A549 (cell line): ENCODE data around the gene TAS2R30. TPM values are rescaled to one million over a fixed set of nuclear protein-coding genes. Genes with fewer than 3 reads are reported as not detected.

Experiments used
- ATAC-seq, 2 experiments: fragments of 200-7000 bp in 1 of 2; fragments of >200 bp in 1 of 2; cut with Nextera tagmentation in 1 of 2; cut with Tn5 transposase in 1 of 2; 3 replicates each; pipeline versions ENCODE4 v1.8.0 to v1.9.1; 2018 to 2020; ENCODE audit warnings: mild to moderate bottlenecking in 1 of 2, moderate library complexity in 1 of 2
- CTCF ChIA-PET: fragments of 300-600 bp; sonication (Branson Sonifier 250); formaldehyde crosslinking; extraction: SDS; loops from one replicate; lab custom pipeline; 2021; ENCODE audit warnings: antibody characterized with exemption, inconsistent platforms; lab: Yijun Ruan, JAX
- POLR2A ChIA-PET: fragments of 350-600 bp; formaldehyde crosslinking; extraction: SDS; loops from one replicate; lab custom pipeline; 2021; ENCODE audit warnings: antibody characterized with exemption, inconsistent platforms; lab: Yijun Ruan, JAX
- DNase-seq, 2 experiments: peaks; one replicate each; pipeline versions ENCODE4 v3.0.0 to v3.0.0-alpha.2; 2011 to 2016; ENCODE audit warnings: low read depth in 1 of 2, low spot score in 1 of 2
- FAIRE-seq: peaks from 2 replicates; lab custom pipeline; 2011; peaks lifted over from hg19 to GRCh38; lab: Jason Lieb, UNC
- H3K27ac ChIP-seq, 2 experiments: fragments of >200 bp; sonication (Bioruptor Twin); formaldehyde crosslinking; 3 replicates each; pipeline ENCODE4 v1.5.1; 2016 to 2017
- H3K4me1 ChIP-seq: fragments of >200 bp; sonication (Bioruptor Twin); formaldehyde crosslinking; 3 replicates; pipeline ENCODE4 v1.6.1; 2016
- H3K4me2 ChIP-seq: fragments of >200 bp; sonication (Bioruptor Twin); formaldehyde crosslinking; 3 replicates; pipeline ENCODE4 v1.6.1; 2016
- H3K4me3 ChIP-seq: fragments of >200 bp; sonication (Bioruptor Twin); formaldehyde crosslinking; 3 replicates; pipeline ENCODE4 v1.5.1; 2016
- H3K9me3 ChIP-seq: fragments of >200 bp; sonication (Bioruptor Twin); formaldehyde crosslinking; 3 replicates; pipeline ENCODE4 v1.6.1; 2016
- BHLHE40 ChIP-seq: IDR thresholded peaks from 2 replicates; pipeline ENCODE4 v1.6.1; 2012; ENCODE audit warnings: low read depth, low read length, inconsistent platforms
- CBX2 ChIP-seq: fragments of 200-600 bp; sonication (generic); IDR thresholded peaks from 2 replicates; pipeline ENCODE4 v1.6.1; 2016; ENCODE audit warnings: low read depth, mild to moderate bottlenecking, borderline replicate concordance
- CHD2 ChIP-seq: fragments of 150-350 bp; IDR thresholded peaks from 2 replicates; pipeline ENCODE4 v1.6.1; 2014; ENCODE audit warnings: low read length; ENCODE audit not compliant: partially characterized antibody
- EHMT2 ChIP-seq: fragments of 200-600 bp; sonication (generic); IDR thresholded peaks from 2 replicates; pipeline ENCODE4 v1.6.1; 2016; ENCODE audit warnings: antibody characterized with exemption, low read depth, mild to moderate bottlenecking, moderate library complexity
- JUNB ChIP-seq: fragments of >200 bp; sonication (Bioruptor Twin); formaldehyde crosslinking; IDR thresholded peaks from 2 replicates; pipeline ENCODE4 v1.6.1; 2016
- MAZ ChIP-seq: fragments of 150-350 bp; IDR thresholded peaks from 2 replicates; pipeline ENCODE4 v1.6.1; 2014; ENCODE audit warnings: antibody characterized with exemption, low read depth, low read length, borderline replicate concordance
- NFE2L2 ChIP-seq: fragments of 150-350 bp; conservative IDR thresholded peaks from 2 replicates; pipeline ENCODE4 v1.6.1; 2014; ENCODE audit warnings: low read length
- POLR2A ChIP-seq: IDR thresholded peaks from 2 replicates; pipeline ENCODE4 v1.6.1; 2012; ENCODE audit warnings: mild to moderate bottlenecking, low read length
- POLR2AphosphoS2 ChIP-seq: conservative IDR thresholded peaks from 2 replicates; pipeline ENCODE4 v1.6.1; 2012; ENCODE audit warnings: low read length, improper control_type of control experiment, inconsistent platforms
- RAD21 ChIP-seq, 2 experiments: fragments of >200 bp in 1 of 2; sonication (Bioruptor Twin) in 1 of 2; formaldehyde crosslinking in 1 of 2; IDR thresholded peaks in 1 of 2; conservative IDR thresholded peaks in 1 of 2; 2 replicates in 1 of 2; 3 replicates in 1 of 2; pipeline ENCODE4 v1.6.1; 2012 to 2018; ENCODE audit warnings: inconsistent platforms in 1 of 2
- RARB ChIP-seq: fragments of 250-450 bp; sonication (Bioruptor Pico); IDR thresholded peaks from 2 replicates; pipeline ENCODE4 v1.8.0; 2021; ENCODE audit warnings: mild to moderate bottlenecking, moderate library complexity
- SREBF2 ChIP-seq: fragments of 450-650 bp; IDR thresholded peaks from 2 replicates; pipeline ENCODE4 v1.6.1; 2014; ENCODE audit warnings: mild to moderate bottlenecking, moderate library complexity
- ZNF302 ChIP-seq: fragments of 250-450 bp; sonication (Bioruptor Pico); IDR thresholded peaks from 2 replicates; pipeline ENCODE4 v1.9.0; 2021; ENCODE audit warnings: inconsistent platforms, mild to moderate bottlenecking, moderate library complexity
- WGBS: methylation state at CpG from one replicate; pipeline ENCODE4 v1.1.6; 2017; ENCODE audit errors: missing lambda C conversion rate; 5-methylcytosine and 5-hydroxymethylcytosine counted together
- polyA plus RNA-seq, 4 experiments: library from polyadenylated mRNA; depleted of rRNA in 3 of 4; stranded (reverse); fragments of >200 nt; fragmentation: RNase III in 1 of 4; extraction: RNeasy Plus Mini Kit Qiagen cat#74134 plus additional on column Dnase treatment in 1 of 4; gene quantifications; 2 replicates in 3 of 4; 3 replicates in 1 of 4; pipeline ENCODE4 v1.2.3, GENCODE V29; 2011 to 2017
- TF ChIP-seq, protein P1 (sequence below): IDR thresholded peaks from 2 replicates; pipeline ENCODE4 v1.6.1; 2012
- TF ChIP-seq, protein P2 (sequence below): fragments of 250-450 bp; sonication (Bioruptor Pico); IDR thresholded peaks from 2 replicates; pipeline ENCODE4 v1.5.0; 2020; ENCODE audit warnings: low read depth, mild to moderate bottlenecking, moderate library complexity
- TF ChIP-seq, protein P3 (sequence below): fragments of 250-450 bp; sonication (Bioruptor Pico); IDR thresholded peaks from 2 replicates; pipeline ENCODE4 v1.5.0; 2021; ENCODE audit warnings: mild to moderate bottlenecking, moderate library complexity, borderline replicate concordance
- TF ChIP-seq, protein P4 (sequence below): fragments of >200 bp; sonication (Bioruptor Twin); formaldehyde crosslinking; IDR thresholded peaks from 3 replicates; pipeline ENCODE4 v1.6.1; 2016

TAS2R30 gene
- polyA plus RNA-seq, 2 of the 4 experiments (the other 2 are of a cell fraction) = 0.26 TPM; not detected in 1

DNA sequence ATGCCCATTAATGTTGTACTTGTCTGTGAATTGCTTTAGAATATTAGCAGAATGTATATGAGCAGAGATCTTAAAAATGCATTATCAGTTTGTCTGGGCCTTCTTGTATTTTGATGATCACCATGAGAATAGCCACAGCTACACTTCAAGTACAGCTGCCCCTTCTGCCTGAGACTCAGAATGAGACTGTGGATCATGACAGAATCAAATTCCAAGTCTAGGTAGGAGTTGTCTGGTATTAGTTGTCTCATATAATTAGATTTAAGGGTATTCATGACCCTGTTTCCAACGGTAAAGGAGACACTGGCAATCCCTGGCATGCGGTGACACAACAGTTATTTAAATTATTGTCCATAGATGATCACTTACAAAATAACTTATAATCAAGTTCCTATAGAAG, 18.3 kb upstream of the TAS2R30 start:
- POLR2A ChIA-PET = no interaction called here

DNA sequence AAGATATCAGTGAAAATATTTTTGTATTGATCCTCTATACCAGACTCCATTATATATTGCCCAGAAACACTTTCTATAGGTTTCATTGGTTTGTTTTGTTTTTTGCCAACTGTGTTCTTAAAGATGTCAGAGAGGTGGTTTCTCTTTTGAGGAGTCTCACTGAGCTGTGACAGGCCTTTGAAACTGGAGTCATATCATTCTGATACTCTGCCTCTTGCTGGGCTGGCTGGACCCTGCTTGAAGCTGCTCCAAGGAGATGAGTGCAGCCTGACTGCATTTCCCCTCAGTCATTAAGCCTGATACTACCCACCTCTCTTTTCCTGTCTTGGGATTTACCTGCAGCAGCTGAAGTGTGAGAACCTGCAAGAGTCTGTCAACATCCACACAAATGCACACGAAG, 16.4 kb upstream of the TAS2R30 start:
- no peak for FAIRE-seq
- no peaks in the 10 kb centered on the region for H3K4me1 ChIP-seq

More for the DNA sequence above, 18.3 kb upstream of the TAS2R30 start:
- ATAC-seq (no peak), DNase-seq (no peak), FAIRE-seq (no peak)
- 96% methylated on average over 2 of the region's 2 CpGs for WGBS
- H3K4me3 ChIP-seq = no peak overlapping the region
- TF ChIP-seq MAZ (no peak), POLR2A (no peak), RARB (CRISPR knock-in tag) (no peak)
- TF ChIP-seq, protein P1, sequence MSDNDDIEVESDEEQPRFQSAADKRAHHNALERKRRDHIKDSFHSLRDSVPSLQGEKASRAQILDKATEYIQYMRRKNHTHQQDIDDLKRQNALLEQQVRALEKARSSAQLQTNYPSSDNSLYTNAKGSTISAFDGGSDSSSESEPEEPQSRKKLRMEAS = no peak
- TF ChIP-seq, protein P2, sequence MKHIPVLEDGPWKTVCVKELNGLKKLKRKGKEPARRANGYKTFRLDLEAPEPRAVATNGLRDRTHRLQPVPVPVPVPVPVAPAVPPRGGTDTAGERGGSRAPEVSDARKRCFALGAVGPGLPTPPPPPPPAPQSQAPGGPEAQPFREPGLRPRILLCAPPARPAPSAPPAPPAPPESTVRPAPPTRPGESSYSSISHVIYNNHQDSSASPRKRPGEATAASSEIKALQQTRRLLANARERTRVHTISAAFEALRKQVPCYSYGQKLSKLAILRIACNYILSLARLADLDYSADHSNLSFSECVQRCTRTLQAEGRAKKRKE (CRISPR knock-in tag) = no peak
- TF ChIP-seq, protein P3, sequence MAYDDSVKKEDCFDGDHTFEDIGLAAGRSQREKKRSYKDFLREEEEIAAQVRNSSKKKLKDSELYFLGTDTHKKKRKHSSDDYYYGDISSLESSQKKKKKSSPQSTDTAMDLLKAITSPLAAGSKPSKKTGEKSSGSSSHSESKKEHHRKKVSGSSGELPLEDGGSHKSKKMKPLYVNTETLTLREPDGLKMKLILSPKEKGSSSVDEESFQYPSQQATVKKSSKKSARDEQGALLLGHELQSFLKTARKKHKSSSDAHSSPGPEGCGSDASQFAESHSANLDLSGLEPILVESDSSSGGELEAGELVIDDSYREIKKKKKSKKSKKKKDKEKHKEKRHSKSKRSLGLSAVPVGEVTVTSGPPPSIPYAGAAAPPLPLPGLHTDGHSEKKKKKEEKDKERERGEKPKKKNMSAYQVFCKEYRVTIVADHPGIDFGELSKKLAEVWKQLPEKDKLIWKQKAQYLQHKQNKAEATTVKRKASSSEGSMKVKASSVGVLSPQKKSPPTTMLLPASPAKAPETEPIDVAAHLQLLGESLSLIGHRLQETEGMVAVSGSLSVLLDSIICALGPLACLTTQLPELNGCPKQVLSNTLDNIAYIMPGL (CRISPR knock-in tag) = no peak
- no peak overlapping the region for H3K27ac ChIP-seq
- H3K9me3 ChIP-seq = 0 out of 3 replicates have a peak, but pooled peaks cover 4% of the 10 kb centered on the region
- H3K4me2 ChIP-seq = no peak overlapping the region
- no peaks in the 10 kb centered on the region for H3K4me1 ChIP-seq
- CTCF ChIA-PET = no interaction called here

DNA sequence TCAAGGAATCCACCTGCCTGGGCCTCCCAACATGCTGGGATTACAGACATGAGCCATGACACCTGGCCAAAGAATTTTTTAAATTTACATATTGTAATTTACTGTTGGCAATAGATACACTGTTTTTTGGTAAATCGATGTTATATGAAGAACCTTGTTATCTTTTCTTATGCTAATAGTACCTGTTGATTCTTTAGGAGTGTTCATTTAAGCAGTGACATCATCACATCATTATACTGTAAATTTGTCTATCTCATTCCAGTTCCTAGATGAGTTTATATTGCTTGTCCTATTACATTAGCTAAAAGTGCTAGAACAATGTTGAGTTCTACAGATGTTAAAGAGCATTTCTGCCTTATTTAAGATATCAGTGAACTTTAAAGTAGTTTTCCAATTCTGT, 13.0 kb upstream of the TAS2R30 start:
- ChIA-PET POLR2A (no interaction called here), CTCF (no interaction called here)
- Histone ChIP-seq H3K4me2 (no peak overlapping the region), H3K9me3 (0 out of 3 replicates have a peak, but pooled peaks cover 4% of the 10 kb centered on the region), H3K4me3 (no peak overlapping the region), H3K27ac (no peak overlapping the region), H3K4me1 (no peaks in the 10 kb centered on the region)
- WGBS = 90% methylated on average over 1 of the region's 1 CpG
- DNase-seq (no peak), FAIRE-seq (no peak), ATAC-seq (no peak)
- TF ChIP-seq, protein P3 (CRISPR knock-in tag) = no peak
- TF ChIP-seq JUNB (no peak), CHD2 (no peak), MAZ (no peak), POLR2A (no peak), BHLHE40 (no peak), ZNF302 (CRISPR knock-in tag) (no peak), EHMT2 (no peak), RAD21 (conservative IDR thresholded peaks at IDR 0.05 in 1 of 2, IDR thresholded peaks at IDR 0.05 in 1 of 2) (no peak), NFE2L2 (no peak), POLR2AphosphoS2 (no peak)
- TF ChIP-seq, protein P4, sequence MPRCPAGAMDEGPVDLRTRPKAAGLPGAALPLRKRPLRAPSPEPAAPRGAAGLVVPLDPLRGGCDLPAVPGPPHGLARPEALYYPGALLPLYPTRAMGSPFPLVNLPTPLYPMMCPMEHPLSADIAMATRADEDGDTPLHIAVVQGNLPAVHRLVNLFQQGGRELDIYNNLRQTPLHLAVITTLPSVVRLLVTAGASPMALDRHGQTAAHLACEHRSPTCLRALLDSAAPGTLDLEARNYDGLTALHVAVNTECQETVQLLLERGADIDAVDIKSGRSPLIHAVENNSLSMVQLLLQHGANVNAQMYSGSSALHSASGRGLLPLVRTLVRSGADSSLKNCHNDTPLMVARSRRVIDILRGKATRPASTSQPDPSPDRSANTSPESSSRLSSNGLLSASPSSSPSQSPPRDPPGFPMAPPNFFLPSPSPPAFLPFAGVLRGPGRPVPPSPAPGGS = no peak

More for the DNA sequence above, 16.4 kb upstream of the TAS2R30 start:
- Histone ChIP-seq H3K27ac (no peak overlapping the region), H3K4me2 (no peak overlapping the region), H3K9me3 (0 out of 3 replicates have a peak, but pooled peaks cover 4% of the 10 kb centered on the region), H3K4me3 (no peak overlapping the region)
- POLR2A ChIA-PET = no interaction called here
- CTCF ChIA-PET = no interaction called here
- no peak for ATAC-seq
- DNase-seq = no peak
- 39% methylated on average over 1 of the region's 1 CpG for WGBS
- TF ChIP-seq, protein P2 (CRISPR knock-in tag) = no peak
- no peak for TF ChIP-seq CBX2
- no peak for TF ChIP-seq SREBF2
